Measurements from ENCODE around the gene GPD1.
A peak's percentile ranks its signal among the peaks of the same experiment; 100 is the strongest.

The GPD1 gene

DNA sequence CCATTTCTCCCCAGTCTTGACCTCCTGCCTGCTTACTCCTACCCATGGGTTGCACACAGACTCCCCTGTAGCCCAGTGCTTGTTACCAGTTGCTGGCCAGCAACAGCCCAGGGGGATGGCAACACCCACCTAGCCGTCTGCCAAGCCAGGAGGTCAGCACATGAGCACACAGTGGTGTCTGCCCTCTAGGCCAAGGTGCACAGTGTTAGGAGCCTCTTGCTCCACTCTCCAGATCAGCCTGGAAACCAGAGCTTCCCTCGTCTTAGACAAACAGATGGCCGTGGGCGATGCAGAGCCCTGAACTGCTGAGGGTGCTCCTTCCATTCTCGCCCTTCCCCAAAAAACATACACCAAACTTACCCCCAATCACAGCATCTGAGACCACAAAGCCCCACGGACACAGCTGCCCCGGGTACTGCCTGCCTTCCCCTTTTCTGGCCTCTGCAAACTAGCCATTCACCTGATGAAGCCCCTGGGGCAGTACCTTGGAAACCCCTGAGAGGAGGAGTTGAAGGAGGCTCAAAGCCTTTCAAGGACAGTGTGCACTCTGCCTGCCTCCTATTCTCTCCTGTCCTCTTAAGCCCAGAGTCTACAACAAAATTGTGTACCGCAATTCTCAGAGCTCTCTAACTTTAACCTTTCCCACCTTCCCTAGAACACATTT, 1.0 kb upstream of the GPD1 start:
- no peak for DNase-seq

- DNase-seq: no peak
Observed at GRCh38 chr12:50103351-50103750, 457 bp upstream of the GPD1 start.

DNA sequence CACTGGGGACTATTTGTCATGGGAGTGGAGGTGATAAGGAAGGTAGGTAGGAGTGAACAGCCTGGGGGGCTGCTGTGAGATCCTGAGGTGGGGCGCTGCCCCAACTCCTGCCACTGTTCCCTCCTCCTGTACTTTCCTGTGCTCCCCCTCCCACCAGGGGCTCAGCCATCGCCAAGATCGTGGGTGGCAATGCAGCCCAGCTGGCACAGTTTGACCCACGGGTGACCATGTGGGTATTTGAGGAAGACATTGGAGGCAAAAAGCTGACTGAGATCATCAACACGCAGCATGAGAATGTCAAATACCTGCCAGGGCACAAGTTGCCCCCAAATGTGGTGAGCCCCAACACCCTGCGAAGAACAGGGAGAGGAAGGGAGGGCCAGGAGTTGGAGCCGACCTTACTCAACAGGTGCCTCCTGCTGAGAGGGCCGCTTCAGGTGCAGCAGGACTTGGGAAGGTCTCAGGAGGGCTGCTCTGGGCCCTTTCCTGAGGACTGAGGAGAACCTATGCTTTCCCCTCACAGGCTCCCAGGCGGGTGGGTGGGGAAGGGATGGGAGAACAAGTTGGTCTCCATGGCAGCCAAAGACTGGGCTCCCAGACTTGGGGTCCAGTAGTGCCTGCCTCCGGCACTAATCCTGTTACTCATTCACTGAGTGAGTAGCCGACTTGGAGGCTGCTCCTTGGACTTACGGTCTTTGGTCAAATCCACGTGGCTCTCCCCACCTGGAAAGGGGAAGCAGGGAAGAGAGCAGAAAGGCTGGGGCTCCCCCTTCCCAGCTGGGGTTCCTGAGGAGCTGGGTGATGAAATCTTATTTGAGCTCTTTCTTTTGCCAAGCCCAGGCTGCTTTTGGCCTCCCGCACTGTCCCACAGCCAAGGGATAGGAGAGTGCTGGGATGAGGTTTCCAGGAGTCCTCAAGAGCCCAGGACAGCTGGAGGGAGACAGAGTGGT, 884 bp downstream of the GPD1 start:
- no peak for DNase-seq

GRCh38 chr12:50105913-50106450, 2.2 kb downstream of the GPD1 start:
- DNase-seq: no peak

DNA sequence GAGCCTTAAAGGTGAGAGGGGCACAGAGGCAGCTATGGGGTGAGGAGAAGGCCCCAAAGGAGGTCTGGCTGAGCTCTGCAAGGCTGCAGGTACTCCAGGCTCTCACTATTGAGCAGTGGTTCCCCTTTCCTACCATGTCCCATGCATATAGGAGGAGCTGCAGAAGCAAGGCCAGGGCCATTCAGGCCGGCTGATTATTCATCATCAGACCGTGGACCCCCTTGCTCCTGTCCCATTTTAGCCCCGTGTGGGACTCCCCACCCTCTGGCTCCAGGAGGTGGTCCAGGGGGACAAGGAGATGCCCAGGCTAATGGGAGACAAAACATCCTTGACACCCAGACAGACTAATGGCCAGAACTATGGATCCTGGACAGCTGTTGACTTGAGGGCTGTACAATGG, 3.1 kb downstream of the GPD1 start:
- DNase-seq: no peak

- no peak for DNase-seq
Observed at GRCh38 chr12:50107416-50108268, 3.8 kb downstream of the GPD1 start.

DNA sequence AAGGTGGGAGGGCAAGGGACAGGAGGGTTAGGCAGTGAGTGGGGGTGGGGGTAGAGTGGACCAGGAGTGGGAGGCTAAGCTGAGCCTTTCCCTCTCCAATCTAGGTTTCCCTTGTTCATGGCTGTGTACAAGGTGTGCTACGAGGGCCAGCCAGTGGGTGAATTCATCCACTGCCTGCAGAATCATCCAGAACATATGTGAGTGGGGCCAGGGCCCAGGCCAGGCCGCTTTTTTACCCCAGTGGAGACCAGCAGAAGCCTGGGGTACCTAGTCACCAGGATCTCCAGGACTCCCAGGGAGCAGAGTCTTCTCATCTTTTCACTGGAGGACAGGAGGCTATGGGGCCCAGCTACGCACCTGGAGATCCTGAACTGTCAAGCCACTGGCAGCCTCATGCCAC, 5.5 kb downstream of the GPD1 start:
- DNase-seq: no peak

DNA sequence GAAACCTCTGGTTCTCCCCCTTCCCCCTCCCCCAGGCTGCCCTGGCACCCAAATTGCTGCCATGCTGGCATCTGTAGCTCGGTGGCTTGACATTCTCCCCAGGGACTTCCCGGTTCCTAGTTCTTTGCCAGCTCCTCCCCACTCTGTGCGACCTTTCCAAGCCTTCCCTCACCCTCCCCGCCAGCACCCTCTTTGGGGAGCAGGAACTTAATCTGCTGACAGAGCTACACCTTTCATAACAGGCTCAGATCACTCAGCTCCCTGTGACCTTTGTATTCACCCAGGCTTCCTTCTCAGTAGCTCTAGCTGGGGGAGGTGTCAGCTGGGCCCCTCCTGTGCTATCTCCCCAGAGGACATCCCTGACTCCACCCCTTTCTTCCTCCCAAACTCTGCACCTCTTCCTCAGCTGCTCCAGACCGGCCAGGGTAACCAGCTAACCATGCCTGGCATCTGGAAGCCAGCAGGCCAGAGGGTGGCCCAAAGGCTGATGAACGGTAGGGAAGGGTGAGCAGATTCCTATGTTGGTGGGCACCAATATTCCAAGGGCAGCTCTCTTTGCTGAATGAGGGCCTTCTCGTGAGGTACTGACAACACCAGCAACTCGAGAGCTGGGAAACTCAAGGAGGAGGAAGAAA, 6.4 kb downstream of the GPD1 start:
- DNase-seq: no peak

DNA sequence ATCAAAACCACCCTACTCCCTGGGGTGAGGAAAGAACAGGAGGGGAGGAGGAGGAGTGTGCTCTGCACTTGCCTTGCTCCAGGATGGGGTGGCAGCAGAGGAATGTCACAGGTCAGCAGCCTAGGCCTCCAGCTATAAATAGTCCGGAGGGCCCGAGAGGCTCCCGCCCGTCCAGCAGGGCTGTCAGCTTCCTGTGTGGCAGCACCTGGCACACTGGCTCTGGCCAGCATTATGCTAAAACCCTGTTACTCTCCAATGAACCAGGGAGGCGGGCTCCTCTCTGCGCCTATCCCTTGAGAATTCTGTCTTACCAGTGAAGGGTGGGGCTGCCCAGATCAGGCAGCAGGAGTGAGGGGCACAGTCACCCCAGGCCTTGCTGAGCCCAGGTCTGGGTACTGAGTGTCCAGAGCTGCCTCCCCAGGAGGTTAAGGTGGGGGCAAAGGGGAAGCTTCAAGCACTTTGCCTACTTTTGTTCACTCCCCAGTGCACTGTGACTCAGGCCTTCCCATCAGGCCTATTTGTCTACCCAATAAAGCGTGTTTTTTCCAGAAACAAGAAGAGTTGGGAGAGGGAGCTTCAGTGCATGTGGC, 7.0 kb downstream of the GPD1 start:
- DNase-seq: peak; percentile 33

- no peak for DNase-seq
Observed at GRCh38 chr12:50111395-50111692, 7.5 kb downstream of the GPD1 start.

DNA sequence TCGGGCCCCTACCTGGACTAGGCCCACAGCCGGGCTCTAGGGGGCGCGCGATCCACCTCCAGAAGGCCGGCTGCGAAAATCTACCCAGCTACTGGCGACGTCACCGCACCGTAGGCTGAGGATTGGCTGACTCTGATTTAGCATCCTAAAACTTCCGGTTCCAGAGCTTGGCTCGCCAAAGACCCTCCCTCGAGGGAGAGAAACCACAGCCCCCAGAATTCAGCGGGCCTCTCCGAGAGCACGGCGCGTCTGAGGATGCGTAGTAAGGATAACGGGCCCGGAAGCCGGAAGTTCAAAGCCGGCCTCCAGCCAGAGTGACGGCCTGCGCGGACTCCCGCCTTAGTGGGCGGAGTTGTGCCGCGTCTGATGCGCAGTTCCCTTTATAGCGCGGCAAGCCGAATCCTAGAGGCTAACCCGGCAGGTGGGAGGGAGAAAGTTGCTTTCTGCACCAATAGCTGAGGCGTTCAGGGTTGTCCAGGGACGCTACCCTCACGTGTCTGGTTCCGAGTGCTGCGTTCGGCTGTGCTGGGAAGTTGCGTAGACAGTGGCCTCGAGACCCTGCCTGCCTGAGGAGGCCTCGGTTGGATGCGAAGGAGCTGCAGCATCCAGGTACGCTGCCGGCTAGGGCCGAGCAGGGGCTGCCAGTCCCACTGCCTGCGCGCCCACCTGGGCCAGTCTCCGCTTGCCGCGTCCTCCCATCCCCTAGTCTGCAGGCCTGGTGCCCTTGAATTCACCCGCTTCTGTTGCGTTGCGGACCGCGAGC, 8.1 kb downstream of the GPD1 start, which contains the start of gene COX14:
Gene COX14, plus strand, starts transcription at position 544 of the 763 bp plus-strand sequence. CDS start 7,808 bp downstream, outside the sequence.
- DNase-seq: peak; percentile 100

- no peak for DNase-seq
Observed at GRCh38 chr12:50112456-50113218, 8.8 kb downstream of the GPD1 start.

- no peak for DNase-seq
Observed at GRCh38 chr12:50117057-50117622, 13.3 kb downstream of the GPD1 start.

- DNase-seq: no peak
Observed at GRCh38 chr12:50119387-50119786, 15.6 kb downstream of the GPD1 start.

DNA sequence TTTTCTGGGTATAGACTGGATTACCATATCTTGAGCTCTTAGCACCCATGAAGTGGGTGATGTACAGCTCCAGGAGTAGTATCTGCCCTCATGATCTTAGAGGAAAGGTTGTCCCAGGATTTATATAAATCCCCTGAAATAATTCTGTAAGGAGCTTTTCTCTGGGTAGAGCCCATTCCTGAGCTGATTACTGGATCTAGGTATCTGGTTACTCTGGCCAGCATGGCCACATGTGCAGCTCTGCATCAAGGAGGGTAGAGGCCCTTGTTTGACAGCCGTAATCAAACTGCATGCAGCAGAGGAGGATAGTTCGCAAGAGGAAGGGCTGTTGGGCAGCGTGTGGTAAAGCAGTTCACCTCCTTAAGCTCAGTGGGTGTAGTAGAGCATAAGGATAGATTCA, 16.7 kb downstream of the GPD1 start:
- no peak for DNase-seq

- no peak for DNase-seq
Observed at GRCh38 chr12:50120953-50121352, 17.1 kb downstream of the GPD1 start.

GRCh38 chr12:50121641-50122040, 17.8 kb downstream of the GPD1 start:
- no peak for DNase-seq

DNA sequence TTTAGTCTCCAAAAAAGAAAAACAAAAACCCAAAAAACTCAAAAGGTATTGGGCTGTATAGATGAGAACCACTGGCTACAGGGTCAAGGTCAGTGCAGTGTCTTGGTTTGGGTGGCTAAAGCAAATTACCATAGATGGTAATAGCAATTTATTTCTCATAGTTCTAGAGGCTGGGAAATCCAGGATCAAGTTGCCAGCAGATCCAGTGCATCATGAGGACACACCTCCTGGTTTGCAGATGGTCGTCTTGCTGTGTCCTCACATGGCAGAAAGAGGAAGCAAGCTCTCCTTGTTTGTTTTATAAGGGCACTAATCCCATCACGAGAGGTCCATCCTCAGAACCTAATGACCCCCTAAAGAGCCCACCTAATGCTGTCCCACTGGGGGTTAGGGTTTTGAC, 19.4 kb downstream of the GPD1 start:
- DNase-seq: no peak

GRCh38 chr12:50127546-50127945, 23.7 kb downstream of the GPD1 start:
- DNase-seq: no peak

DNA sequence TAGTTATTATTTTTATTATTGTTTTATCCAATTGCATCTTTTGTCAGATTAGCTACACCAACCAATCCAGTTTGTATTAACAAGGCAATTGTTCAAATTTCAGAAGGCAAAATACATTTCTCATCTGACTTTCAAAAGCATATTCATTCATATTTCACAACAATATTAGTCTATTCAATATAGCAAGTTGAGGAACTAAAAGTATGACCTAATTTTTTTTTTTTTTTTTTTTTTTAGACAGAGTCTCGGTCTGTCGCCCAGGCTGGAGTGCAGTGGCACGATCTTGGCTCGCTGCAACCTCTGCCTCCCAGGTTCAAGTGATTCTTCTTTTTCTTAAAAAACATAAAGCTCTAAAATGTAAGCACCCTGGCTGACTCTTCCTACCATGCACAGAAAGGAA, 25.5 kb downstream of the GPD1 start:
- DNase-seq: no peak
